HAP-1 (cell line): ENCODE measurements around the gene WWOX.

Source experiments
- DNase-seq, 2 experiments: peaks; one replicate each; pipeline ENCODE4 v3.0.0-alpha.2; 2016 to 2020; ENCODE audit warnings: low spot score in 2 of 2
- H3K27me3 ChIP-seq: fragments of 250-450 bp; sonication (Bioruptor Pico); 2 replicates; pipeline ENCODE4 v1.5.1; 2020; ENCODE audit warnings: low read depth, mild to moderate bottlenecking, moderate library complexity
- H3K36me3 ChIP-seq: fragments of 250-450 bp; sonication (Bioruptor Pico); replicated peaks from 2 replicates; pipeline ENCODE4 v1.5.1; 2020; ENCODE audit warnings: mild to moderate bottlenecking
- H3K4me1 ChIP-seq: fragments of 250-450 bp; sonication (Bioruptor Pico); 2 replicates; pipeline ENCODE4 v1.5.1; 2020; ENCODE audit warnings: mild to moderate bottlenecking
- H3K4me3 ChIP-seq: fragments of 250-450 bp; sonication (Bioruptor Pico); 2 replicates; pipeline ENCODE4 v1.5.1; 2020; ENCODE audit warnings: mild to moderate bottlenecking, moderate library complexity
- H3K9me3 ChIP-seq: fragments of 250-450 bp; sonication (Bioruptor Pico); 2 replicates; pipeline ENCODE4 v1.5.1; 2020; ENCODE audit warnings: mild to moderate bottlenecking, moderate library complexity
- in situ Hi-C: fragments of 300-500 bp; cut with MboI; formaldehyde crosslinking; loops from 3 replicates; pipeline ENCODE4 v1.14.3; 2020; ENCODE audit warnings: low sequenced_read_pairs, inconsistent platforms, mixed read lengths

WWOX gene

GRCh38 chr16:79190542-79190941 is 1091.1 kb downstream of the WWOX start:
- H3K36me3 ChIP-seq = no peaks in the 10 kb centered on the region
- in situ Hi-C loops = no loop called here
- no peaks in the 10 kb centered on the region for H3K27me3 ChIP-seq
- H3K4me3 ChIP-seq = no peak overlapping the region
- H3K4me1 ChIP-seq = no peaks in the 10 kb centered on the region
- H3K9me3 ChIP-seq = no peaks in the 10 kb centered on the region
- DNase-seq = no peak

GRCh38 chr16:79191933-79192332 is 1092.5 kb downstream of the WWOX start:
- in situ Hi-C loops = no loop called here
- H3K27me3 ChIP-seq = no peaks in the 10 kb centered on the region
- no peaks in the 10 kb centered on the region for H3K4me1 ChIP-seq
- H3K9me3 ChIP-seq = no peaks in the 10 kb centered on the region
- H3K36me3 ChIP-seq = no peaks in the 10 kb centered on the region
- no peak overlapping the region for H3K4me3 ChIP-seq
- DNase-seq = no peak

- Histone ChIP-seq H3K9me3 (no peaks in the 10 kb centered on the region), H3K4me3 (no peak overlapping the region), H3K27me3 (no peaks in the 10 kb centered on the region), H3K4me1 (no peaks in the 10 kb centered on the region), H3K36me3 (no peaks in the 10 kb centered on the region)
- no peak for DNase-seq
- in situ Hi-C loops = no loop called here
Measured at GRCh38 chr16:79192904-79193303, 1093.5 kb downstream of the WWOX start.

GRCh38 chr16:79194291-79194690 is 1094.8 kb downstream of the WWOX start:
- Histone ChIP-seq H3K27me3 (no peaks in the 10 kb centered on the region), H3K4me1 (no peaks in the 10 kb centered on the region), H3K4me3 (no peak overlapping the region), H3K9me3 (no peaks in the 10 kb centered on the region), H3K36me3 (no peaks in the 10 kb centered on the region)
- no peak for DNase-seq
- in situ Hi-C loops = no loop called here

GRCh38 chr16:79195938-79196337 is 1096.5 kb downstream of the WWOX start:
- Histone ChIP-seq H3K4me3 (no peak overlapping the region), H3K9me3 (no peaks in the 10 kb centered on the region), H3K4me1 (no peaks in the 10 kb centered on the region), H3K27me3 (no peaks in the 10 kb centered on the region), H3K36me3 (no peaks in the 10 kb centered on the region)
- DNase-seq = no peak
- in situ Hi-C loops = no loop called here

- Histone ChIP-seq H3K36me3 (no peaks in the 10 kb centered on the region), H3K4me3 (no peak overlapping the region), H3K9me3 (no peaks in the 10 kb centered on the region), H3K4me1 (no peaks in the 10 kb centered on the region), H3K27me3 (no peaks in the 10 kb centered on the region)
- no peak for DNase-seq
- in situ Hi-C loops = no loop called here
Measured at GRCh38 chr16:79201436-79201835, 1102.0 kb downstream of the WWOX start.

- Histone ChIP-seq H3K36me3 (no peaks in the 10 kb centered on the region), H3K27me3 (no peaks in the 10 kb centered on the region), H3K4me3 (no peak overlapping the region), H3K9me3 (no peaks in the 10 kb centered on the region), H3K4me1 (no peaks in the 10 kb centered on the region)
- no peak for DNase-seq
- in situ Hi-C loops = no loop called here
Measured at GRCh38 chr16:79202977-79203376, 1103.5 kb downstream of the WWOX start.

- no peaks in the 10 kb centered on the region for H3K9me3 ChIP-seq
- H3K27me3 ChIP-seq = no peaks in the 10 kb centered on the region
- no peak overlapping the region for H3K4me3 ChIP-seq
- DNase-seq = no peak
- no peaks in the 10 kb centered on the region for H3K36me3 ChIP-seq
- H3K4me1 ChIP-seq = no peaks in the 10 kb centered on the region
- in situ Hi-C loops = no loop called here
Measured at GRCh38 chr16:79204486-79204885, 1105.0 kb downstream of the WWOX start.

- no peaks in the 10 kb centered on the region for H3K27me3 ChIP-seq
- H3K4me1 ChIP-seq = no peaks in the 10 kb centered on the region
- H3K4me3 ChIP-seq = no peak overlapping the region
- DNase-seq = no peak
- H3K36me3 ChIP-seq = no peaks in the 10 kb centered on the region
- H3K9me3 ChIP-seq = no peaks in the 10 kb centered on the region
- in situ Hi-C loops = no loop called here
Measured at GRCh38 chr16:79206889-79207288, 1107.4 kb downstream of the WWOX start.

GRCh38 chr16:79209308-79209707 is 1109.9 kb downstream of the WWOX start:
- no peaks in the 10 kb centered on the region for H3K27me3 ChIP-seq
- H3K9me3 ChIP-seq = no peaks in the 10 kb centered on the region
- no peak for DNase-seq
- no peaks in the 10 kb centered on the region for H3K4me1 ChIP-seq
- in situ Hi-C loops = no loop called here
- H3K4me3 ChIP-seq = no peak overlapping the region
- no peaks in the 10 kb centered on the region for H3K36me3 ChIP-seq

GRCh38 chr16:79210607-79211006 is 1111.2 kb downstream of the WWOX start:
- Histone ChIP-seq H3K4me3 (no peak overlapping the region), H3K9me3 (no peaks in the 10 kb centered on the region), H3K27me3 (no peaks in the 10 kb centered on the region), H3K36me3 (no peaks in the 10 kb centered on the region), H3K4me1 (no peaks in the 10 kb centered on the region)
- in situ Hi-C loops = no loop called here
- no peak for DNase-seq

GRCh38 chr16:79211586-79211985 is 1112.1 kb downstream of the WWOX start:
- DNase-seq = no peak
- no peaks in the 10 kb centered on the region for H3K36me3 ChIP-seq
- H3K9me3 ChIP-seq = no peaks in the 10 kb centered on the region
- no peak overlapping the region for H3K4me3 ChIP-seq
- no peaks in the 10 kb centered on the region for H3K4me1 ChIP-seq
- in situ Hi-C loops = no loop called here
- H3K27me3 ChIP-seq = no peaks in the 10 kb centered on the region

- no peaks in the 10 kb centered on the region for H3K36me3 ChIP-seq
- DNase-seq = no peak
- H3K27me3 ChIP-seq = no peaks in the 10 kb centered on the region
- no peaks in the 10 kb centered on the region for H3K4me1 ChIP-seq
- H3K9me3 ChIP-seq = no peaks in the 10 kb centered on the region
- no peak overlapping the region for H3K4me3 ChIP-seq
- in situ Hi-C loops = no loop called here
Measured at GRCh38 chr16:79212114-79212791, 1112.8 kb downstream of the WWOX start.

- Histone ChIP-seq H3K4me1 (no peaks in the 10 kb centered on the region), H3K9me3 (no peaks in the 10 kb centered on the region), H3K4me3 (no peak overlapping the region), H3K36me3 (no peaks in the 10 kb centered on the region), H3K27me3 (no peaks in the 10 kb centered on the region)
- in situ Hi-C loops = no loop called here
- no peak for DNase-seq
Measured at GRCh38 chr16:79213214-79213613, 1113.8 kb downstream of the WWOX start.

GRCh38 chr16:79215289-79215688 is 1115.8 kb downstream of the WWOX start:
- Histone ChIP-seq H3K9me3 (no peaks in the 10 kb centered on the region), H3K4me3 (no peak overlapping the region), H3K27me3 (no peaks in the 10 kb centered on the region), H3K36me3 (no peaks in the 10 kb centered on the region), H3K4me1 (no peaks in the 10 kb centered on the region)
- no peak for DNase-seq
- in situ Hi-C loops = no loop called here
